NCI-H226 (cell line): ENCODE data around the gene LONP2.

Experiments
- DNase-seq: peaks from one replicate; pipeline ENCODE4 v3.0.0-alpha.2; 2015

Gene LONP2

DNA sequence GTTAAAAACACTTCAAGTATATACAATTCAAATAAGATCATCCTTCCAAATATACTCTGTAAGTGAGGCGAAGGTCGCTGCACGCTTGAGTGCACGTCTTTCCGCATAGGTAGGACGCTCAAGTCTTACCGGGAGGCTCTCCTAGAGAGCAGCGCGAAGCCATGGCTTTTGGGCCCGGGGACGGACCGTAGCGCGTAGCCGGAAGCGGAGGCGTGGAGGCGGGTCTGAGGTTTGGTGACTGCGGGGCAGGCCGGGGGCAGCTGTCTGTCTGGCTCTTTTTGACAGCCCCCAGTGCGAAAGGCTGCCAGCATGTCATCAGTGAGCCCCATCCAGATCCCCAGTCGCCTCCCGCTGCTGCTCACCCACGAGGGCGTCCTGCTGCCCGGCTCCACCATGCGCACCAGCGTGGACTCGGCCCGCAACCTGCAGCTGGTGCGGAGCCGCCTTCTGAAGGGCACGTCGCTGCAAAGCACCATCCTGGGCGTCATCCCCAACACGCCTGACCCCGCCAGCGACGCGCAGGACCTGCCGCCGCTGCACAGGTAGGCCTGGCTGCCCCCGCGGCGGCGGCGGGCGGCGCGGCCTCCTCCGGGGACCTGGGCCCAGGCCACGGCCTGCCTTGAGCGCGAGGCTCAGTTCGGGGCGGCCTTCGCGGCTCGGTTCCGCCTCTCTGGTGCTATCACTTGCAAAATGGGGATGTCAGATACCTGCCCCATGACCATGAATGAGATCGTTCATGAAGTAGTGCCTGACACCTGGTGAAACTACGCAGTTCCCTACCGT, at the start of gene LONP2:
LONP2 (plus strand) TSS at position 221 of the 783 bp plus-strand sequence; CDS start at position 310, 89 bp downstream.
- DNase-seq: peak; percentile 88

GRCh38 chr16:48194828-48195556, 49.1 kb upstream of the LONP2 start:
- DNase-seq: no peak

- DNase-seq: no peak
These were observed 46.8 kb upstream of the LONP2 start for GRCh38 chr16:48197294-48197693.

DNA sequence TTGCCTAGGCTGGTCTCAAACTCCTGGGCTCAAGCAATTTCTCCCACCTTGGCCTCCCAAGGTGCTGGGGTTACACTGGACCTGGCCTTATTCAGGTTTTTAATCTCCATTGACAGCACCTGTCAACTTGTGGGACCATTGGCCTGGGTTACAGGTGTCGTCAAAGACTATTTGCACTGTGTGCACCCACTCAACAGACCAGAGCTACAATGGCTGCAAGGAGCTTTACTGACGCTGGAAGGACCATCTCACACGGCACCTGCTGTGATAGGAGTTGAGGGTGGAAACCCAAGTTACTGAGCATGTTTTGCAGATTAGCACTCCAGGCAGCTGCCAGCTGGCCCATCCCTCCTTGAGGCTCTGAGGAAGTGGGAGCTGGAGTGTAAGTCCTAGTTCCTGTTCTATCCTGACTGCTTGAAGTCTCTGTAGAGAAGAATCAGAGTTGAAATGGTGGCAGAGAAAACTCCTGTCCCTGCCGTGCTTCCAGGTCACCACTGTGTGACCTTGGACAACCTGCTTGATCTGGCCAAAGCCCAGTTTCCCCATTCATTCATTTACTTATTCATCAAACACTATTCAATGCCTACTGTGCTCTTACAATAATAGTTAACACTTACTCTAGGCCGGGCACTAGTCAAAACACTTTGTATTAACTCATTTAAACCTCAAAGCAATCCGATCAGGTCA, 42.4 kb upstream of the LONP2 start:
- no peak for DNase-seq

DNA sequence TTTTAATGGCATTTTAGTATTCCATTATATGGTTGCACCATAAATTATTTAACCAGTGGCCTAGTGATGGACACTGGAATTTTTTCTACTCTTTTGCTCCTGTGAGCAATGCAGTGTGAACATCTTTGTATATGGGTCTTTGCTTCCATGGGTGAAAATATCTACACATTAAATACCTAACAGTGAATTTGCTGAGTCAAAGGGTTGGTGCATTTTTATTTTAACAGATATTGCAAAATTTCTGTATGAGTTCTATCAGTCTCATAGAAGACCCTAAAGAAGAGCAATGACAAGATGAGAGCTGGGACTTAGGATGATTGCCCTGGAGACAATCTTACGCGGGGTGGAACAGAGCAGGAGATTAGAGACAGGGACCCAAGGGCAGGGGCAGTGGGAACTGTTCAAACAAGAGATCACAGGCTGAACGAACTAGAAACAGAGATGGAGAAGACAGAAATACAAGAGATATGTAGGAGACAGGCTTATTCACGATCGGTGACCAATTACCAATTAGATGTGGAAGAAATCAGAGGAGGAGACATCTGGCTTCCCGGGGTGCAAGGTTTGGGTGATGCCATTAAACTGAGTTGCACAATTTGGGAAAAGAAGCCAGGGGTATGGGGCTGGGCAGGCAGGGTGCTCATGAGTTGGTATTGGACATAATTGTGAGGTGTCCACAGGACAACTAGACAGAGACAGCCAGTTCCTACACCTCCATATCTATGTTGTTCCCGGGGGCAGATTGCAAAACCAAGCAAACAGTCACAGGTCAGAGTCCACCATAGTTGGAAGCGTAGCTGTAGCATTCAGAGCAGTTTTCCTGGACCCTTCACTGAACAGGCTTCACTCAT, 39.9 kb upstream of the LONP2 start:
- no peak for DNase-seq

- DNase-seq: no peak
These were observed 39.3 kb upstream of the LONP2 start for GRCh38 chr16:48204825-48205151.

DNA sequence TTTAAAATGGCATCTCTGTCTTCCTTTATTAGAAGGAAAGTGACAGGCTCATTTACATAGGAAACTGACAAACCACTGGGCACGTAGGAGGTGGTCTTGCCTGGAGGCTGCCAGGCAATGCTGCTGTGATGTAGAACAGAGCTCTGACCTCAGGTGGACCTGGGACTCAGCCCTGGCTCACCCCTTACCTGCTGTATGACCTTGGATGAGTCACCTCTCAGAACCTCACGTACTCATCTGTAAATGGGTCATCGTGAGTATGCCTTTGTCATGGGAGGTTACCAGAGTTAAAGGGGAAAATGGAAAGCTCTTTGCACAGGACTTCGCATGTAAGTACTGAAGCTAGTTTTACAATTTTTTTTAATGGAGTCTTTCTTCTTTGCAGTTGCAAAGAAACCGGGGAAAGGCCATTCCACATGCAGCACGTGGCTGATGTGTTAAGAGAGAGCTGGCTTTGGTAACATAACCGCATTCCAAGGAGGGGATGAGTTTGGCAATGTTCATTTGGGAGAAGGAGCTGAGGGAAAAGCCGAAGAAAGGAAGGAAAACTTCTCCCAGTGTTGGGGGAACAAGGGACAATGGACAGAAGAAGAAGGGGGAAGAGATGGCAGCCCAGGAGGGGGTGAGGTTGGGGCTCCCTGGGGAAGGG, 37.4 kb upstream of the LONP2 start:
- DNase-seq: no peak

- DNase-seq: no peak
These were observed 33.4 kb upstream of the LONP2 start for GRCh38 chr16:48210747-48211146.

- peak; percentile 60 for DNase-seq
These were observed 32.1 kb upstream of the LONP2 start for GRCh38 chr16:48212033-48212432.

DNA sequence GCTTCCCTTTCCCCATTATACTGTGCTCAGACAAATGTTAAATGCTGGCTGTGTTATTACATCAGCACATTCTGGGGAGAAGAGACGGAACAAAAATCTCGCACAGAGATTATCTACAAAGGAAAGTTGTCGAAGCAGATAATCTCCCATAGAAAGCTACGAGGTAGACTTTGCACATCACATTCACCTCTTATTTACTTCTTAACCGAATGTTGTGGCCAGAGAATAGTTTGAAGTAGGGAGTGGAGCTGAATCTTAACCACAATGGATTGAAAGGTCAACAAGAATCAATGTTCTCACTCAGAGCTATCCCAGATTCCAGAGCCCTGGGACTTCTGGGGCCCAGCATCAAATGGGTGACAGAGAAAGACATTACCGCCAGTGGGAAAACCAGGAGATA, 28.4 kb upstream of the LONP2 start:
- no peak for DNase-seq

DNA sequence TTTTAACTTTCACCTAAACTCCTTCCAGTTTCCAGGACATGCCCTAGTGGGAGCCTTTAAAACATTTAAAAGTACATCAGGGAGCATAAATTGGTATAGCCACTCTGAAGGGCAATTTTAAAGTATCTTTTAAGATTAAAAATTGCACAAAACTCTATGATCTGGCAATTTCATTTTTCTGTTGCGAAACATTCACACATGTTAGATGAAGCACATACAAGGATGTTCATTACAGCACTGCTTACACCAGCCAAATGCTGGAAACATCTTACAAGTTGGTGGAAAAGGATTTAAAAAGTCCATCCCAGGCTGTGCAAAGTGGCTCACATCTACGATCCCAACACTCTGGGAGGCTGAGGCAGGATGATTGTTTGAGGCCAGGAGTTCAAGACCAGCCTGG, 26.4 kb upstream of the LONP2 start:
- DNase-seq: no peak

DNA sequence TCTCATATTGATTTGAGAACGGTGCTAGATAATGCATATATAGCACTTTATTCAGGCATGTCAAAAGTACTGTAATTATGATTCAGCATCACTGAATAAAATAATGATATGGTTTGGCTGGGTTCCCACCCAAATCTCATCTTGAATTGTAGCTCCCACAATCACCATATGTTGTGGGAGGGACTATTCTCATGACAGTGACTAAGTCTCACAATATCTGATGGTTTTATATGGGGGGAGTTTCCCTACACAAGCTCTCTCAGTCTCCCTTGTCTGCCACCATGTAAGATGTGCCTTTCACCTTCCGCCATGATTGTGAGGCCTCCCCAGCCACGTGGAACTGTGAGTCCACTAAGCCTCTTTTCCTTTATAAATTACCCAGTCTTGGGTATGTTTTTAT, 25.6 kb upstream of the LONP2 start:
- no peak for DNase-seq

DNA sequence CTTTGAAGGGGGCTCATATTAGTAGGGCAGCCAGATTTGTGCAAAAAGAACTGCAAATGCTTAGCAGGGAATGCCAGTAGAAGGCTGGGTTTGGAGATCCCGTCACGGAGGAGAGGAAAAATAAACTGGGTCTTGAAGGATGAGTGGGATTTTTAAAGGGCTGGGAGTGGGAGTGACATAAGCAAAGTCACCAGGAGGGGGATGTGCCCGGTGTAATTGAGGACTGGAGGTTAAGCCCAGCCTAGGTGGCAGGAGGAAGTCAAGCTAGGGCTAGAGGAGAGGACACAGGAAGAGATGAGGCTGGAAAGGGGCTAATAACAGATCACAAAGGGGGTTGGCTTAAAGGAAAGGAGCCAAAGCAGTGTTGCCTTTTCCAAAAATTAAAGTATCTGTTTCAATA, 23.2 kb upstream of the LONP2 start:
- no peak for DNase-seq

DNA sequence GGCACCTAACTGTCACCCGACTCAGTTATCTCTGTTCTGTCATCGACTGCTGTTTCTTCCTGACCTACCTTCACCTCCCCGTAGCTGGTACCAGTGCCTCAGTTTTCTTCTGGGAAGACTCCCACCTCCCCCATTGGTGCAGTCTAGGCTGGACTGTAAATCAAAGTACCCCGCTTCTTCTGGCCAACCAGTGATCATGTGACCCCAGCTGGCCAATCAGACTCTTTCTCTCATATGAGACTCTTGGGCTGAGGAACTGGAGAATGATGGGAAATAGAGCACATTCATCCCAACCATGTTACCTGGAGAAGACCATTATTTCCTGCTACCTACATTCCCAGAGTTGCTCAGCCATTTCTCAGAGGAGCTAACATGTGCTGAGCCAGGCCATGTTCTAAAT, 20.6 kb upstream of the LONP2 start:
- no peak for DNase-seq

DNA sequence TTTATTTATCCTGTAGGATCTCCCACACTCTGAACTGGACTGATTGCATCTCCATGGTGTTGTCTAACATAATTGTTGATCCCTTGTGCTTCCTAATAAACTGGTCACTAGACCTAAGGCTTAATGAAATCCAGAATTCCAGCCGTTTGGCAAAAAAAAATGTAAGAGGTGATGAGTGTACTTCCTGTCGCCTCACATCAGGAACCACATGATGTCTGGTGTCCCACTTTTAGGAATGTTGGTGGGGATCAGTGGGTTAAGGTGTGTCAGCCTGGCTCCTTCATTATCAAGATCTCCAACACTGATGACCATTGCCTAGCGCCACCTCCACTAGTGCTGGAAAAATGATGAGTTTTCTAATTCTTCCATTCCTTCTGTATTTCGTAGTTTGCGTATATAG, 18.6 kb upstream of the LONP2 start:
- DNase-seq: no peak

- peak; percentile 8 for DNase-seq
These were observed 12.2 kb upstream of the LONP2 start for GRCh38 chr16:48231727-48232492.

DNA sequence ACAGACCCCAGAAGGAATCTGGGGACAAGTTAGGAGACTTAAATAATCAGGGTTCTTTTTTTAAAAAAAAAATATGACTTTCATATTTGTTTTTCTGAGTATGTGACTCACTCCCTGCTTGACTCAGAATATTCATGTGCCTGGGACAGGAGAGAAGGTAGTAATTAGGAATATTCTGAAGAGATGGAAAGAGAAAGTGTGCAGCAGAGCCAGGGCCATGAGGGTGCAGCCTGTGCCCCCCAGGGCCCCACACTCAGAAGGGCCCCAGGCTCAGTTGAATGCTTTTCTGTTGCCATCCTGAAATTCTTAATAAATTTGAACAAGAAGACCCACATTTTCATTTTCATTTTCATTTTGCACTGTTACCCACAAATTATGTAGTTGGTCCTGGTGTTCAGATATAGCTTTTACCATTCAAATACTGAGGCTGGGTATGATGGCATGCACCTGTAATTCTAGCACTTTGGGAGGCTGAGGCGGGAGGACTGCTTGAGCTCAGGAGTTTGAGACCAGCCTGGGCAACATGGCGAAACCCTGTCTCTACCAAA, 11.5 kb upstream of the LONP2 start:
- no peak for DNase-seq

GRCh38 chr16:48234630-48235029, 9.5 kb upstream of the LONP2 start:
- no peak for DNase-seq

DNA sequence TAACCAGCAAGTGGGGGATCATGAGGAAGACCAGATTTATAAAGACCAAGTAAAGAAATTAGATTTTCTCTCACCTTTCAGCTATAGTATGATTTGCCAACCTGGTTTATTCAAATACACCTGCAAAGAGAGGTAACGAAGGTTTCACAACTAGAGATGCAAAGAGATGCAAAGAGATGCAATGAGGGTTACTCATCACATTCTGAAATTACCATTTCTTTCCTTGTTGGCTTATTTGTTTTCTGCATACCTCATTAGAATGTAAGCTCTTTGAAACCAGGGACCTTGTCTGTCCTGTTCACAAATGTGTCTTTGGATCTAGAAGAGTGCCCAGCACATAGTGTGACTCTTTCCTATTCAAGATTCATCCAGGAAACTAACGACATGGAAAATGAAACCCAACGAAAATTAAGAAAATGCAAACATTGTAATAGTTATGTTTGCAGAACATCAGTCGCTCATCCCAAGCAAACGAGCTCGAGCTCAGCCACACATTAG, 9.0 kb upstream of the LONP2 start:
- DNase-seq: no peak

DNA sequence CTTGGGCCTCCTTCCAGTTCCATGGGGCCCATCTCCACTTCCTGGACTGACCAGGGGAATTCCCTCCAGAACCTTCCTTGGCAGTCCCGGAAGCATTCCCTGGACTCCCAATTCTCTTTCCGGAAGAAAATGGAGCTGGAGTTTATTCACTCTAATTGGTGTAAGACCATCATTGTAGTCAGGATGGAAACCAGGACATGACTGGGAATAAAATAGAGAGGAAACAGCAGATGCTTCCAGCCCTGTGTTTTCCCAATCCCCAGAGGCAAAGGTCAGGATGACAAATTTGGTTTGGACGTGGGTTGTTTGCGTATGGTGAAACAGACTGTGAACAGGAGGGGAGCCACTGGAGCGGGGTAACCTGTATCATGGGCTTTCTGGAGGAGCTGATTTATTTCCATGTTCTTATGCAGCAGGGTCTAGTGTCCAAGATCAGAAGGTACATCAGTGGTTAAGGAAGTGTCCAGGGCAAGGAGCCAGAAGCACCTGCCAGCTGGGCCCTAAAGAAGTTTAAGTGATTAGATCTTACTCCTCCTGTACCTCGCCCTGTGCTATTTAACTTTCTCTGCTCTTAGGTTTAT, 8.5 kb upstream of the LONP2 start:
- DNase-seq: no peak

DNA sequence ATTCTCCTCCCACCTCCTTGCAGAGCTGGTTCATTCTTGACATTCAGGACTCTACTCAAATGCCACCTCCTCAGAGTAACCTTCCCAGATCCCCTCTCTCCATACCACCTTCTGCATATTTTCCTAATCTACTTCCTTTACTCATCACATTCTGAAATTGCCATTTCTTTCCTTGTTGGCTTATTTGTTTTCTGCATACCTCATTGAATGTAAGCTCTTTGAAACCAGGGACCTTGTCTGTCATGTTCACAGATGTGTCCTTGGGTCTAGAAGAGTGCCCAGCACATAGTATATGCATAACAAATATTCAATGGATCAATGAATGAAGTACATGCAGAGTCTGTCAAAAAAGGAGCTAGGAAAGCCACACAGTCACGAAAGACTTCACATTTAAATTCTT, 7.8 kb upstream of the LONP2 start:
- DNase-seq: no peak
